Measurements from ENCODE around the gene FCHSD2.

Gene FCHSD2

DNA sequence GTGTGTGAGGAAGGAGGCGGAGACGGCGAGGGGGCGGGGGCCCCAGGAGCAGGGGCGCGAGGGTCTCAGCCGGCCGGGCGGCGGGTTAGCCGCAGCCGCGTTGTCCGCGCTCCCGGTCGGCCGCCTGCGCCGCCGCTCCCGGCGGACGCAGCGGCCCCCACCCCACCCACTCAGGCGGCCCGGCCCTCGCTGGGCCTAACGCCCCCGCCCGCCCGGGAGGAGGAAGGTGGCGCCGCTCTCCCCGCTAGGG is at the start of gene FCHSD2:
FCHSD2 (minus strand) TSS at position 191 of the 250 bp plus-strand sequence. CDS start 441 bp downstream, outside the sequence.
- no peak for DNase-seq (ENCODE audit: low read depth)

GRCh38 chr11:73191151-73191550 is 49.0 kb upstream of the FCHSD2 start:
- no peak for DNase-seq (ENCODE audit: low read depth)

DNA sequence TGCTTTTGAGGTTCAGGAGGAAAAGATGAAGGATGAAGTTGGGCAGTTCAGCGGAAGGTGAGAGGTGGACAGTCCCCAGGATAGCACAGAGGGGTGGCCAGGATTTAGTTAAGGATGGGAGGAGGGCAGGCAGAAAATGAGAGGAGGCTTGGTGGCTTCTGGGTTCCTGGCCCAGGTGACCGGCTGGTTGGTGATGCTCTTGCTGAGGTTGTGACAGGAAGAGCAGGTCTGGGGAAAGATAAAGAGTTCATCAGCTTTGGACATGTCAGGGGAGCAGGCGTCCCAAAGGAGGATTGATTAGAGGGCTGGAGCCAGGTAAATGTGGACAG is 48.4 kb upstream of the FCHSD2 start:
- no peak for DNase-seq (ENCODE audit: low read depth)

DNA sequence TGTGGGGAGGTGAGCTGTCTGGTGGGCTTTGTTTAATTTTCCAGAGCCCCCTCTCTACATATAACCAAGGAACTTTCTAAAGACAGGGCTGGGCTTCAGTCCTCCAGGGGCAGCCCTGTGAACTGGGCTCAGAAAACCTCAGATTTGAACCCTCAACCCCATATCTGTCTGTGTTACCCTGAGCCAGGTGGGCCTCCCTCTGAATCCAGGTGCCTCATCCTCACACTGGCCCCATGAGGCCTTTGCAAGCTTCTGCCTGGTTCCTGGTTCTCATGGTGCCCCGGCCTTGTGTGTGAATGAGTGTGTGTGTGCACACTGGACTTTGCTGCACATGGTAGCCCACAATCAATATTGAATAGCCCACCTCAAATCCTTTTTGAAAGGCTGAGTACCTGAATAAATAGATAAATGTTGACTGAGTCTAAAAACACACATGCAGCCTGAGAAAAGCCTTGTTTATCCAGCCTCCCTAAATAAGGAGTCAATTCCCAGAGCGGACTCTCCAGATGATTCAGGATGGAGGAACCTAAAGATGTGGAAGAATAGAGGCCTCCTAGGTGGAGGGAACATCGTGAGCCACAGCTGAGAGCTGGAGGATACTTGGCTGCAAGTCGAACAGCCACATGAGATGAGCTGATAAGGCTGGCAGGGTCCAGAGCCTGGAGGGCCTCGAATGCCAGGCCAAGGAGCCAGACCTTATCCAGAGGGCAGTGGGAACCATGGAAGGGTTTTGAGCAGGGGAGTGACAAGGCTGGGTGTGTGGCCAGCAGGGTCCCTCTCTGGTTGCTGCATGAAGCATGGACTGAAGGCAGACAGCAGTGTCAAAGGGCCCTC is 47.8 kb upstream of the FCHSD2 start:
- no peak for DNase-seq (ENCODE audit: low read depth)

DNA sequence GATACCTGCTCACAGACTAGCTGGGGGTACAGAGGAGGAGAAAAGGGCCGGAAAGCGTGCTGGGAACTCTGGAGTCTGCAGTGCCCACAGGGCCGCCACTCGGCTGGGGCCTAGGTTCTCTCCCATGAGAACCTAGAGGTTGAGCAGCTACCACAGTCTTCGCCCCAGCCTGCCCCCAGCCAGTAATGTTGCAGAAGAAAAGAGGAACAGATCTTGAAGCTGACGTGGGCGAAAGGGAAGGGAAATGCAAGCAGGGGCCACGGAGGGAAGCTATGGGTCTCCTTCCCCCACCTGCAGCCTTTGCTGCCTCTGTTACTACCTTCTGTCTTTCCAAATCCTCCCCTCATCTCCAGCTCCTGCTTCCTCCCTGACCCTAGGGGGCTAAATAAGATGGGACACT is 47.2 kb upstream of the FCHSD2 start:
- no peak for DNase-seq (ENCODE audit: low read depth)

- DNase-seq (ENCODE audit: low read depth), result no peak
Observed at GRCh38 chr11:73188301-73188700, 46.2 kb upstream of the FCHSD2 start.

- no peak for DNase-seq (ENCODE audit: low read depth)
Observed at GRCh38 chr11:73187854-73188253, 45.7 kb upstream of the FCHSD2 start.

DNA sequence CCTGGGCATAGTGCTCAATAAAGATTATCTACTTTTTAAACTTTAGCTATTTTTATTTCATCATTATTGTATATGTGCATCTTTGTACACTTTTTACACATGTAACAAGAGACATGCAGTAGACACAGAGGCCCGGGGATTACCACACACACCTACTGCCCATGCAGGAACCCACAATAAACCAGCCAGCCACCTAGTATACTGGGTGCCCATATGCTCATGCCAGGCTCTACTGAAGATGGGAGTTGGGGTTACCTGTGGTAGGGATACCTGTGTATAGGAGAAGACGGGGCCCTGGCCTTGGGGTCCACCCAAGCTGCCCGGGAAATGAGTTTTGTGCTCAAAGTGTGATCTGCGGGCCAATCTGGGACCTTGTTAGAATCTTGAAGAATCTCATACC is 44.8 kb upstream of the FCHSD2 start:
- DNase-seq (ENCODE audit: low read depth), result no peak

DNA sequence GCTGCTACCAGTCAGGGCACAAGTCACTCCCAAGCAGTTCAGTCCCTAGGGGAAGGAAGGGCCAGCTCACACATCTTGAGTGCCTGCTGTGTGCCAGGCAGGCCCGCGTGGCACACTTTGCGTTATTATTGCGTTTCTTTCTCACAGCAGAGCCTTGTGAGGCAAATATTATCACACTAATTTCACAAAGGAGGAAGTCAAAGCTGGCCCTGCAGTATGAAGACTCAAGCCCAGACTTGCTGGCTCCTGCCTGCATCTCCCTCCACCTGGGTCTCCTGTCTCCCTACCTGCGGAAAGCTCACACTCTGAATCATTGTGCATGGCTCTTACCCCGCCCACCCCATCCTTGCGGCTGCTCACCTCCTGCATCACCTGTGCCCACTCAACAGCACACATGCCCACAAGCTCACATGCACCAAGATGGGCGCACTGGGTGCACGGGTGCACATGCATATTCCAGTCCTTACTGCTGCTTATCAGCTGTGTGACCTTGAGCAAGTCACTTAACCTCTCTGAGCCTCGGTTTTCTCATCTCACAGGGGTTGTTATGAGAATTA is 44.3 kb upstream of the FCHSD2 start:
- DNase-seq (ENCODE audit: low read depth), result no peak

GRCh38 chr11:73185680-73186293 is 43.7 kb upstream of the FCHSD2 start:
- DNase-seq (ENCODE audit: low read depth), result peak; percentile 62

GRCh38 chr11:73184953-73185671 is 43.0 kb upstream of the FCHSD2 start:
- DNase-seq (ENCODE audit: low read depth), result peak; percentile 46

DNA sequence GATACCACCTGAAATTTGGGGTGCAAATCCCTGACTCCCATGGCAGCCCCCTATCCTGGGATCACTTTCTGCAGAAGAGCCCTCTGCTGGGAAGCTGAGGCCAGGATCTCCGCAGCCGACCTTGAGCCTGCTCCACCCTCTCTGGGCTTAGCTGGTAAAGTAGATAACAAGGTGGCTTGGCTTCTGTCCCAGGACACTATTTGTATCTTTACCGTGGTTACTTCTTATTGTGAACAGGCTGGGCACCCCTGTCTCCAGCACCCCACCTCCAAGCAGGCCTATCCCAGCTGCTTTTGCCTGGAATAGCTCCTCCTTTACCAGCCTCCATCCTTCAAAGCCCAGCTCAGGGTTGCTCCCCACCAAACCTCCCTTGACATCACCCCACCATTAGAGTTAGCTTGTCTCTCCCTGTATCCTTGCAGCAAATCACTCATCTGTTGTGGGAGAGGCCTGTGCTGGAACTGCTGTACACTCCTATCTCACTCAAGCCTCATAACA is 40.8 kb upstream of the FCHSD2 start:
- DNase-seq (ENCODE audit: low read depth), result peak; percentile 90

DNA sequence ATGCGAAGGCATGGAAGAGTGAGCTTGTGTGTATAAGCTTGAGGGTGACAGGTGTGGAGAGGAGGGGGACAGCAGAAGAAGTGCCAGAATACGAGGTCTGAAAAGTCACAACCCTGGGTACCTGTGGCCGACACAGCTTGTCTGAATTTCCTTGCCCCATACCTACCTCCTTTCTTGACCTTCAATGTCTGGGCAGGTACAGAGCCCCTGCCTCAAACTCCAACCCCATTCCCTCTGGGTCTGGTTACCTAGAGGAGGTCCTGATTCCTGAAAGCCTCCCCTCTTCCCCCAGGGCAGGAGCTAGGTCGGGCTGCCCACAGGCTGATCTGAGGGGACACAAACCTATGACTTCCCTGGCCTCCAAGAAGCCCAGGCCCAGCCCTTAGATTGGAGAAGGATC is 36.6 kb upstream of the FCHSD2 start:
- no peak for DNase-seq (ENCODE audit: low read depth)

- peak; percentile 76 for DNase-seq (ENCODE audit: low read depth)
Observed at GRCh38 chr11:73177778-73178539, 35.8 kb upstream of the FCHSD2 start.

GRCh38 chr11:73177380-73177777 is 35.3 kb upstream of the FCHSD2 start:
- no peak for DNase-seq (ENCODE audit: low read depth)

GRCh38 chr11:73176874-73177155 is 34.7 kb upstream of the FCHSD2 start:
- DNase-seq (ENCODE audit: low read depth), result no peak

DNA sequence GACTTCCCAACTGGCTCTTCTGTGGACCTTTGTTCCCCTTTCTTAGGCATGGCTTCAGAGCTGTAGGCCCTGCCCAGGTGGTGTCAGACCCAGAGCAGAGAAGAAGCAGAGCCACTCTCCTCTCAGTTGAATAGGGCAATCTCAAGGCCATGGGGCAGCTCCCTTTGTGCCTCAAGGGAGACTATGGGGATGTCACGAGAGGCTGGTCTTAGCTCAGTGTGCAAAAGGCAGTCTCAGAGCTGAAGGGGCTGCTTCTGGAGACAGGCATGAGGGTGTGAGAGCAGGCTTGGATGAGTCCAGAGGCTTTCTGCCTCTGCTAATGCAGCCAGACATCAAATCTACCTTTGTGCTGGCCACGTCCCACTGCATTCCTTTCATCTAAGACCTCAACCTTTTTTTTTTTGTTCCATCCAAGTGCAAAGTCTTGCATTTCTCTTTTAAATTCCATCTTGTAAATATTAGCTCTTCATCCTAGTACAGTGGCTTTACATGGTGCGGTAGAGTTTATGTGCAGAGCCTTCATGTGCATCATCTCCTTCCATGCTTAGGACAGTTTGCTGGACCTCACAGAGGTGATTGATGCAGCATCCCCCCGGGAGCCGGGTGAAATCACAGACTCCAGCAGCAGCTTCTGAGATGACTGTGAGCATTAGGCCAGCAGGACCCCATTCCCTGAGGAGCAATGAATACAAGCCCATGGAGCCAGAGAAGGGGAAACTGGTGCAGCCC is 34.2 kb upstream of the FCHSD2 start:
- no peak for DNase-seq (ENCODE audit: low read depth)

- DNase-seq (ENCODE audit: low read depth), result peak; percentile 21
Observed at GRCh38 chr11:73175551-73176144, 33.5 kb upstream of the FCHSD2 start.

DNA sequence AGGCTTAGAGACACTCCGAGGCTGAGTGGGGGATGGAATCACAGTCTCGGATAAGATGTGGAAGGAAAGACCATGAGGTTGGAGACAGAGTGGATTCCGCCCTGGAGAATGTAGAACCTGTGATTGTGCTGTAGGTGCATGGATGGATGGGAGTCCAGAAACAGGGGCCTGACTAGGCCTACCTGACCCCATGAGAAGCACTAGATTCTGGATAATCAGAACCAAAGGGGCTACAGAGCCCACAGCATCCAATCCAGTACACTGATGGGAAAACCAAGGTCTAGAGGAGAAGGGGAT is 32.3 kb upstream of the FCHSD2 start:
- no peak for DNase-seq (ENCODE audit: low read depth)

DNA sequence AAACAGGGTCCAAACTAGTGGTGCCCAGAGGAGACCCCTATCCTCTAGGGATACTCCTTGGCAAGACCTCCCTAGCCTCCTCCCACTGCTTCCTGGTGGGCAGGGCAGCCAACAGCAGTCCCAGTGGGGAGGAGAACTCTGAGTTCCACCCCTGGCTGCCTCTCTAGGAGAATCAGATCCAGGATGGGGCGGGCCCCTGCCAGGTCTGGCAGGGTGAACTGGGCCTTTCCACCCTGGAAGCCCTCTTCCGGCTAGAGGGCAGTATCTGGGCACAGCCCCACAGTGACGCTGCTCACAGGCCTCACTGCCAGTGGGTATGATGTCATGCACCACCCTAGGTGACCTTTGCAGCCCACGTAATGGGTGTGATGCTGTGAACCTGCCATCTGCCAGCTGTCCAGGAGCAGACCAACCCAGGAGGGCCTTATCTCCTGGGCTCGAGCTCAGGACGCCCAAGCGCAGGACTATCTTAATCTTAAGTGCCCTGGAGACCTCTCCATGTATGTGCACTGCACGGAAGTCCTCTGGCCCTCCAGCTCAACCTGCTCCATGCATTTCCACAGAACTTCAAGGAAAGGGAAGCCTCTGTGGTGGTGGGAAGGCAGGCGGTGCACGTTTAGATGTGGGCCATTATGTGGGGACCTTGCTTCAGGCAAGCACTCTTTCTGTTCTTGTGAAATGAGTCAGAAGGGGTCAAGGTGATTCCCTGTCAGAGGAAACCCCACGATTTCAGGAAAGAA is 31.8 kb upstream of the FCHSD2 start:
- DNase-seq (ENCODE audit: low read depth), result peak; percentile 29

All from amniotic epithelial cell (primary cell).